Body of pancreas (tissue), 4 donors: ENCODE measurements around the gene PPP1R15A.
"Not testable (repeated sequence)": the region's sequence is repeated elsewhere in the genome, so short reads cannot be mapped to it uniquely, and the experiment has no call there.

Experiments used
- CTCF ChIP-seq, 7 experiments: fragments of 450-650 bp in 4 of 7; fragments of 200-600 bp in 3 of 7; sonication (generic) in 3 of 7; IDR thresholded peaks; one replicate each; pipeline ENCODE4 v1.5.1; 2016 to 2019; ENCODE audit warnings: antibody characterized with exemption in 7 of 7
- POLR2A ChIP-seq, 3 donors: fragments of 450-650 bp; IDR thresholded peaks; one replicate each; pipeline ENCODE4 v1.6.1; 2016; ENCODE audit warnings: antibody characterized with exemption in 3 of 3, mild to moderate bottlenecking in 2 of 3

GRCh38 chr19:48889496-48889895 is 17.3 kb downstream of the PPP1R15A start:
- TF ChIP-seq CTCF, POLR2A (IDR thresholded peaks at IDR 0.05): not testable (repeated sequence)
